Endothelial cell of umbilical vein (primary cell): Measurements from ENCODE around the gene NR3C1. TPM values are rescaled to one million over a fixed set of nuclear protein-coding genes. Genes with fewer than 3 reads are reported as not detected.

Experiments
- BruUV-seq: library from RNA; stranded (reverse); fragments of 400-500 nt; replicated peaks from 2 replicates; lab custom pipeline; 2021; lab: Mats Ljungman, UMichigan
- CTCF ChIA-PET: fragments of 300-600, 350-600 bp; sonication (Branson Sonifier 250); formaldehyde crosslinking; loops from one replicate; lab custom pipeline; 2021; ENCODE audit warnings: antibody characterized with exemption, inconsistent platforms; lab: Charles Lee
- POLR2A ChIA-PET: fragments of 300-600, 350-600 bp; sonication (Branson Sonifier 250); formaldehyde crosslinking; loops from one replicate; lab custom pipeline; 2021; ENCODE audit warnings: antibody characterized with exemption, inconsistent platforms; lab: Charles Lee
- DNase-seq: peaks from one replicate; pipeline ENCODE4 v3.0.0-alpha.2; 2011; ENCODE audit warnings: low read depth, low spot score
- FAIRE-seq: peaks from 2 replicates; lab custom pipeline; 2011; peaks lifted over from hg19 to GRCh38; lab: Jason Lieb, UNC
- H2AFZ ChIP-seq: 2 replicates; pipeline ENCODE4 v1.6.0; 2012; ENCODE audit warnings: low read depth, low read length, control low read depth, inconsistent platforms
- H3K27ac ChIP-seq: 2 replicates; pipeline ENCODE4 v1.5.1; 2011; ENCODE audit warnings: low read depth, mild to moderate bottlenecking, control low read depth, low read length, moderate library complexity; ENCODE audit not compliant: insufficient read depth
- H3K27me3 ChIP-seq, 2 experiments: 2 replicates each; pipeline versions ENCODE4 v1.6.0 to v1.6.1; 2011; ENCODE audit warnings: low read length in 2 of 2, mixed read lengths in 1 of 2; ENCODE audit not compliant: control insufficient read depth in 2 of 2, insufficient read depth in 2 of 2
- H3K36me3 ChIP-seq, 2 experiments: 2 replicates in 1 of 2; 3 replicates in 1 of 2; pipeline ENCODE4 v1.5.1; 2011; ENCODE audit warnings: low read length in 2 of 2, mild to moderate bottlenecking in 1 of 2, moderate library complexity in 1 of 2; ENCODE audit not compliant: control insufficient read depth in 2 of 2, insufficient read depth in 2 of 2; ENCODE audit errors: extremely low read depth in 1 of 2
- H3K4me1 ChIP-seq: 3 replicates; pipeline ENCODE4 v1.5.1; 2011; ENCODE audit warnings: mild to moderate bottlenecking, low read length; ENCODE audit not compliant: control insufficient read depth, insufficient read depth; ENCODE audit errors: extremely low read depth
- H3K4me2 ChIP-seq: 2 replicates; pipeline ENCODE4 v1.6.1; 2011; ENCODE audit warnings: low read length, control low read depth, mixed read lengths; ENCODE audit not compliant: insufficient read depth
- H3K4me3 ChIP-seq, 3 experiments: fragments of 200-600 bp in 1 of 3; sonication (generic), shearing (Covaris generic) in 1 of 3; replicated peaks in 1 of 3; 2 replicates each; pipeline ENCODE4 v1.5.1; 2011 to 2016; ENCODE audit warnings: control low read depth in 3 of 3, low read length in 3 of 3, mild to moderate bottlenecking in 2 of 3, inconsistent platforms in 1 of 3, low read depth in 1 of 3, moderate library complexity in 1 of 3; ENCODE audit not compliant: insufficient read depth in 1 of 3
- H3K79me2 ChIP-seq: 2 replicates; pipeline ENCODE4 v1.6.0; 2012; ENCODE audit warnings: low read length, inconsistent platforms; ENCODE audit not compliant: control insufficient read depth, insufficient read depth
- H3K9ac ChIP-seq: replicated peaks from 2 replicates; pipeline ENCODE3; 2011; ENCODE audit warnings: low read length, control low read depth; ENCODE audit not compliant: insufficient read depth; ENCODE audit errors: extremely low read depth
- H3K9me1 ChIP-seq: replicated peaks from 3 replicates; pipeline ENCODE4 v1.6.0; 2011; ENCODE audit warnings: mild to moderate bottlenecking, low read length; ENCODE audit not compliant: control insufficient read depth, insufficient read depth; ENCODE audit errors: extremely low read depth
- H3K9me3 ChIP-seq: replicated peaks from 2 replicates; pipeline ENCODE4 v1.5.1; 2012; ENCODE audit warnings: low read length, inconsistent platforms; ENCODE audit not compliant: control insufficient read depth, insufficient read depth
- H4K20me1 ChIP-seq: replicated peaks from 2 replicates; pipeline ENCODE3; 2011; ENCODE audit warnings: mild to moderate bottlenecking, low read length; ENCODE audit not compliant: control insufficient read depth, insufficient read depth; ENCODE audit errors: extremely low read depth
- EZH2 ChIP-seq: IDR thresholded peaks from 2 replicates; pipeline ENCODE4 v1.6.1; 2012; ENCODE audit warnings: borderline replicate concordance, low read depth, mild to moderate bottlenecking, moderate library complexity, low read length, inconsistent platforms; ENCODE audit not compliant: severe bottlenecking
- GATA2 ChIP-seq: IDR thresholded peaks from 2 replicates; pipeline ENCODE4 v1.7.0; 2011; ENCODE audit warnings: low read depth, mild to moderate bottlenecking, moderate library complexity, mixed read lengths, low read length; ENCODE audit not compliant: insufficient read length, insufficient read depth
- dilution Hi-C: fragments of 300-500 bp; cut with MboI; formaldehyde crosslinking; loops from one replicate; pipeline ENCODE4 v1.15.0; 2019; ENCODE audit warnings: low sequenced_read_pairs; ENCODE audit not compliant: extremely low pct_ligation_motif_present
- intact Hi-C: fragments of 100-400 bp; cut with micrococcal nuclease; formaldehyde crosslinking; loops from one replicate; pipeline ENCODE4 v1.10.0; 2022
- polyA plus RNA-seq, 4 experiments: library from polyadenylated mRNA; depleted of rRNA in 3 of 4; stranded (reverse) in 3 of 4; unstranded in 1 of 4; fragments of >200 nt; gene quantifications; 2 replicates each; pipeline versions ENCODE4 v1.2.1 to v1.2.3, GENCODE V29; 2011 to 2012; ENCODE audit warnings: missing spikeins in 1 of 4
- total RNA-seq: library from RNA; stranded (reverse); gene quantifications from 2 replicates; pipeline ENCODE4 v1.2.3, GENCODE V29; 2021
- TF ChIP-seq, protein P1 (sequence below), 2 donors: IDR thresholded peaks; 1 replicate in 1 of 2; 2 replicates in 1 of 2; pipeline ENCODE4 v1.5.1; 2011; ENCODE audit warnings: low read length in 2 of 2, mild to moderate bottlenecking in 2 of 2, moderate library complexity in 2 of 2, control low read depth in 1 of 2, inconsistent platforms in 1 of 2, low read depth in 1 of 2; ENCODE audit not compliant: insufficient read depth in 1 of 2; ENCODE audit errors: extremely low read depth in 1 of 2

Gene NR3C1
- total and polyA plus RNA-seq, 2 donors (not counting 3 experiments of a cell fraction or from before 2014, with no cell fraction given): 4.1 to 17.0 TPM

DNA sequence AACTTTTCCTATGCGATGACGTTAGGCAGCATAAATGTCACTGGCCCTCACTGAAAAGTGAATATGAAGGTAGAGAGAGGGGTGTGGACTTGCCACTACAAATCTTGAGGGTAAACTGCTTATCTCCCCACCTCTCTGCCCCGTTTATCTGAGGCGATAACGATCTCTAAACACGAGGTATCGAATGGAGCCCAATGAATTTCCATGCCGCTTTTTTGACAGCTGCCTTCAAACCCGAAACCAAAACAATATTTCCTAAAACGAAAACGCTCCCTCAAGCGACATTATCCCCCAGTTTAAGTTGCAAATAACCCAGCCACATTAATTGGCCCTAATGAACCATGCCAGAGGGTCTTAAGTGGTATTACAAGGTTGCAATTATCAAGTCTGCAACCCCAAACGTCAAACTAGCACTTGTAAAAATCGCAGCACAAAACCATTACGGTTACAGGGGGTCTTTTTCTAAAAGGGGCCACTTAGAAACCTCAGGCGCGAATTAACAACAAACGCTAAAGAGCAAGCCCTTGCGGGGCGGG, 1.4 kb downstream of the NR3C1 start:
- POLR2A ChIA-PET: no interaction called here
- dilution Hi-C loops: no loop called here

More for the DNA sequence above, 1.4 kb downstream of the NR3C1 start:
- TF ChIP-seq, protein P1, sequence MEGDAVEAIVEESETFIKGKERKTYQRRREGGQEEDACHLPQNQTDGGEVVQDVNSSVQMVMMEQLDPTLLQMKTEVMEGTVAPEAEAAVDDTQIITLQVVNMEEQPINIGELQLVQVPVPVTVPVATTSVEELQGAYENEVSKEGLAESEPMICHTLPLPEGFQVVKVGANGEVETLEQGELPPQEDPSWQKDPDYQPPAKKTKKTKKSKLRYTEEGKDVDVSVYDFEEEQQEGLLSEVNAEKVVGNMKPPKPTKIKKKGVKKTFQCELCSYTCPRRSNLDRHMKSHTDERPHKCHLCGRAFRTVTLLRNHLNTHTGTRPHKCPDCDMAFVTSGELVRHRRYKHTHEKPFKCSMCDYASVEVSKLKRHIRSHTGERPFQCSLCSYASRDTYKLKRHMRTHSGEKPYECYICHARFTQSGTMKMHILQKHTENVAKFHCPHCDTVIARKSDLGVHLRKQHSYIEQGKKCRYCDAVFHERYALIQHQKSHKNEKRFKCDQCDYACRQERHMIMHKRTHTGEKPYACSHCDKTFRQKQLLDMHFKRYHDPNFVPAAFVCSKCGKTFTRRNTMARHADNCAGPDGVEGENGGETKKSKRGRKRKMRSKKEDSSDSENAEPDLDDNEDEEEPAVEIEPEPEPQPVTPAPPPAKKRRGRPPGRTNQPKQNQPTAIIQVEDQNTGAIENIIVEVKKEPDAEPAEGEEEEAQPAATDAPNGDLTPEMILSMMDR (IDR thresholded peaks at IDR 0.05; ENCODE audit: extremely low read depth in 1 of 2, insufficient read depth in 1 of 2, low read depth in 1 of 2, low read length in 2 of 2): no peak
- TF ChIP-seq GATA2 (peak; percentile 90), EZH2 (no peak)
- Histone ChIP-seq H3K4me3 (peak overlapping the region; percentile 64 to 94 (median 87)), H3K27ac (peak overlapping the region; percentile 91), H2AFZ (no peak overlapping the region), H3K9me3 (no peaks in the 10 kb centered on the region), H3K4me2 (peak overlapping the region; percentile 95), H3K4me1 (peaks cover 55% of the 10 kb centered on the region), H4K20me1 (no peaks in the 10 kb centered on the region), H3K36me3 (no peaks in the 10 kb centered on the region), H3K9me1 (no peaks in the 10 kb centered on the region), H3K27me3 (no peaks in the 10 kb centered on the region), H3K79me2 (peaks cover 56% of the 10 kb centered on the region), H3K9ac (peak overlapping the region; percentile 95)
- BruUV-seq: TSS peak; percentile 13
- DNase-seq: peak; percentile 47
- CTCF ChIA-PET: interaction anchor here (1.2 to 2.5 kb wide), 2 partner anchors 296 to 399 kb away, joined by 5 to 10 read pairs; no protein-coding TSS in a partner anchor
- intact Hi-C loops: loop anchor here (1.0 to 10.0 kb wide), 7 partner anchors 87 to 687 kb away; no protein-coding TSS in a partner anchor
- peak; percentile 73 for FAIRE-seq
